Right cardiac atrium (tissue), 5 donors: ENCODE results near the gene BOK. TPM values are rescaled to one million over a fixed set of nuclear protein-coding genes. Genes with fewer than 3 reads are reported as not detected.

Source experiments
- ATAC-seq, 2 donors: fragments of 200-7000 bp; cut with Tn5 transposase; one replicate each; pipeline versions ENCODE4 v1.8.0 to v1.9.1; 2020; ENCODE audit warnings: moderate library complexity in 2 of 2, mild to moderate bottlenecking in 1 of 2
- DNase-seq, 3 donors: peaks; one replicate each; pipeline ENCODE4 v3.0.0-alpha.2; 2020
- H3K27ac ChIP-seq: one replicate; pipeline ENCODE4 v1.5.1; 2013; ENCODE audit warnings: mild to moderate bottlenecking, low read length, control low read depth, moderate library complexity
- H3K27me3 ChIP-seq: one replicate; pipeline ENCODE4 v1.6.1; 2013; ENCODE audit not compliant: control insufficient read depth, insufficient read depth
- H3K4me1 ChIP-seq: one replicate; pipeline ENCODE4 v1.6.1; 2013; ENCODE audit warnings: low read length; ENCODE audit not compliant: control insufficient read depth, insufficient read depth
- H3K4me3 ChIP-seq: one replicate; pipeline ENCODE4 v1.5.1; 2013; ENCODE audit warnings: low read length, control low read depth
- H3K9me3 ChIP-seq: one replicate; pipeline ENCODE4 v1.6.1; 2013; ENCODE audit warnings: low read length; ENCODE audit not compliant: control insufficient read depth
- WGBS: extraction: QIAGEN DNeasy Blood & Tissue Kit; methylation state at CpG from one replicate; pipeline ENCODE4 v1.1.7; 2013; 5-methylcytosine and 5-hydroxymethylcytosine counted together
- intact Hi-C, 4 donors: fragments of 100-400 bp; cut with DNase I; formaldehyde crosslinking; loops; one replicate each; pipeline versions ENCODE4 v1.11.0 to v1.14.0; 2022 to 2023
- polyA plus RNA-seq: library from polyadenylated mRNA; stranded (reverse); fragments of 200-250 nt; gene quantifications from one replicate; pipeline ENCODE4 v1.2.3, GENCODE V29; 2013
- total RNA-seq, 4 donors: library from RNA; stranded (reverse); fragmentation: NEBNext Ultra II Directional; extraction: Animal tissue kit (Norgen Biotek cat#: 25700); gene quantifications; one replicate each; pipeline ENCODE4 v1.2.1, GENCODE V29; 2021
- donor health status: healthy with polysubstance abuse.
- donor health status: DM: no; HTN: yes; CAD: no.
- donor health status: DM: no; HTN: no; CAD: no.
- donor health status: DM: no; HTN: yes; CAD: no; lungs with severe emphysema.
- donor health status: DM: yes; HTN: yes; CAD: no.

The BOK gene
- total and polyA plus RNA-seq, 5 donors: 2.8 to 15.0 (median 3.5) TPM

GRCh38 chr2:241539616-241540374, 18.8 kb upstream of the BOK start:
- ATAC-seq: no peak
- no peaks in the 10 kb centered on the region for H3K27me3 ChIP-seq
- WGBS: 97% methylated on average over 11 of the region's 11 CpGs
- H3K9me3 ChIP-seq: no peaks in the 10 kb centered on the region
- no peak overlapping the region for H3K27ac ChIP-seq
- no peak for DNase-seq
- H3K4me1 ChIP-seq: peaks cover 6% of the 10 kb centered on the region
- intact Hi-C loops: no loop called here
- no peak overlapping the region for H3K4me3 ChIP-seq

DNA sequence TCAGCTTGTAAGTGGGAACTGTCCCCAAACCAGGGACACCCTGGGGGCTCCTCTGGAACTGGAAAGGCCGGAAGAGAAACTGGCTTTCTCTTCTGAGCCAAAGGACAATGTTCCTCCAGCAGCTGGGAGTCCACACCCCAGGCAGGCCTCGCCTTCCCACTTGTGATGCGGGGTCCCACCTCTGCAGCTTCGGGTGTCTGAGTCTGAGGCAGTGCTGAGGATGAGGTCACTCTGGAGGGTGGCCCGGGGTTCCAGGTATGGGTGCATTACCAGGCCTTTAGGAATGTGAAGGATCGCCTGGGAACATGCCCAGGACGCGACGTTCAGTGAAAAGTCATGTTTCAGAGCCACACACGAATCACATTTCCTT, 18.2 kb upstream of the BOK start:
- peak in 1 of 2 donors; percentile 4 for ATAC-seq
- H3K27ac ChIP-seq: no peak overlapping the region

GRCh38 chr2:241540771-241541561, 17.6 kb upstream of the BOK start:
- WGBS: 5% methylated on average over 68 of the region's 68 CpGs
- Histone ChIP-seq H3K27ac (no peak overlapping the region), H3K4me3 (peak overlapping the region; percentile 11), H3K4me1 (peaks cover 6% of the 10 kb centered on the region), H3K27me3 (no peaks in the 10 kb centered on the region), H3K9me3 (no peaks in the 10 kb centered on the region)
- ATAC-seq: peak; percentile 74 to 76
- DNase-seq: peak; percentile 59 to 85 (median 79)
- intact Hi-C loops: no loop called here

More for the DNA sequence above, 18.2 kb upstream of the BOK start:
- whole genome bisulfite sequencing: 46% methylated on average over 10 of the region's 10 CpGs
- DNase-seq: peak in 1 of 3 donors; percentile 58
- H3K27me3 ChIP-seq: no peaks in the 10 kb centered on the region
- H3K4me3 ChIP-seq: no peak overlapping the region
- peaks cover 6% of the 10 kb centered on the region for H3K4me1 ChIP-seq
- intact Hi-C loops: no loop called here
- no peaks in the 10 kb centered on the region for H3K9me3 ChIP-seq

- no peak overlapping the region for H3K4me3 ChIP-seq
Observed at GRCh38 chr2:241541564-241542277, 16.8 kb upstream of the BOK start.

DNA sequence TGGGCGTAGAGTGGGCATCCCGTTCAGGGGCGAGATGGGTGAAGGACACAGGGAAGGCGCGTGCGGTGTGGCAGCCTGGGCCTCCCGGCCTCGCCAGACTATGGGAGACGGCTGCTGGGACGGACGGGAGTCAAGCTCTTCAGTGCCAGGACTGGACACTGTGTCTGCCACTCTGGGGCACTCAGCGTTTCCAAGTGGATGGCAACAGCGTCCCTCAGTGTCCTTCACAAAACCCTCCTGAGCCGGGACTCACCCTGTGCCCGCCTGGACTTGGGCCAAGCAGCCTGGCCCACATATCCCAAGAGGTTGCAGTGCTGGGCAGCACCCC, 16.3 kb upstream of the BOK start:
- Histone ChIP-seq H3K4me1 (peaks cover 8% of the 10 kb centered on the region), H3K27ac (no peak overlapping the region), H3K4me3 (no peak overlapping the region), H3K27me3 (no peaks in the 10 kb centered on the region), H3K9me3 (no peaks in the 10 kb centered on the region)
- 68% methylated on average over 15 of the region's 15 CpGs for WGBS
- peak in 2 of 3 donors; percentile 54 to 68 for DNase-seq
- intact Hi-C loops: no loop called here
- ATAC-seq: peak; percentile 17 to 20

More at GRCh38 chr2:241541564-241542277, 16.8 kb upstream of the BOK start:
- Histone ChIP-seq H3K9me3 (no peaks in the 10 kb centered on the region), H3K4me1 (peaks cover 6% of the 10 kb centered on the region), H3K27me3 (no peaks in the 10 kb centered on the region), H3K27ac (no peak overlapping the region)
- 14% methylated on average over 62 of the region's 62 CpGs for WGBS
- ATAC-seq (peak; percentile 22 to 39), DNase-seq (no peak)
- intact Hi-C loops: no loop called here

DNA sequence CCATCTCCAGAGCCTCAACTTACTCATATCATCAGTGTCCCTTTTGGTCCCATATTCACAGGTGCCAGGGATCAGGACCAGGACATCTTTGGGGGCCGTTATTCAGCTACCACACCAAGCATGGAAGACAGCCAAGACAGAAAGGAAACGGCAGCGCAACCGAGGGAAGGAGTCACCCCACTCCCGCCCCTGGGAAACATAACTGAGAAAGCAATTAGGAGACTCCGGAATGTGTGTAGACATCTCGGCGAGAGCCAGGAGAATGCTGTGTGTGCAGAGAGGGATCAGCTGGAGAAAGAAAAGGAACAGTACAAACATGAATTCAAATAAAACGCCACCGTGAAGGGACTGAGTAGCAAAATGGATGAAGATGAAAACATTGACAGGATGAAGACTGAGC, 13.4 kb upstream of the BOK start:
- Histone ChIP-seq H3K4me1 (peaks cover 8% of the 10 kb centered on the region), H3K4me3 (no peak overlapping the region), H3K27me3 (no peaks in the 10 kb centered on the region), H3K27ac (no peak overlapping the region), H3K9me3 (no peaks in the 10 kb centered on the region)
- intact Hi-C loops: no loop called here
- ATAC-seq: no peak
- DNase-seq: peak in 1 of 3 donors; percentile 15
- 41% methylated on average over 10 of the region's 10 CpGs for WGBS

GRCh38 chr2:241545523-241546473, 12.7 kb upstream of the BOK start:
- ATAC-seq: no peak
- WGBS: 67% methylated on average over 12 of the region's 12 CpGs
- peak in 1 of 3 donors; percentile 14 for DNase-seq
- no peaks in the 10 kb centered on the region for H3K9me3 ChIP-seq
- no peak overlapping the region for H3K4me3 ChIP-seq
- H3K4me1 ChIP-seq: peaks cover 8% of the 10 kb centered on the region
- H3K27me3 ChIP-seq: no peaks in the 10 kb centered on the region
- intact Hi-C loops: no loop called here
- H3K27ac ChIP-seq: no peak overlapping the region

DNA sequence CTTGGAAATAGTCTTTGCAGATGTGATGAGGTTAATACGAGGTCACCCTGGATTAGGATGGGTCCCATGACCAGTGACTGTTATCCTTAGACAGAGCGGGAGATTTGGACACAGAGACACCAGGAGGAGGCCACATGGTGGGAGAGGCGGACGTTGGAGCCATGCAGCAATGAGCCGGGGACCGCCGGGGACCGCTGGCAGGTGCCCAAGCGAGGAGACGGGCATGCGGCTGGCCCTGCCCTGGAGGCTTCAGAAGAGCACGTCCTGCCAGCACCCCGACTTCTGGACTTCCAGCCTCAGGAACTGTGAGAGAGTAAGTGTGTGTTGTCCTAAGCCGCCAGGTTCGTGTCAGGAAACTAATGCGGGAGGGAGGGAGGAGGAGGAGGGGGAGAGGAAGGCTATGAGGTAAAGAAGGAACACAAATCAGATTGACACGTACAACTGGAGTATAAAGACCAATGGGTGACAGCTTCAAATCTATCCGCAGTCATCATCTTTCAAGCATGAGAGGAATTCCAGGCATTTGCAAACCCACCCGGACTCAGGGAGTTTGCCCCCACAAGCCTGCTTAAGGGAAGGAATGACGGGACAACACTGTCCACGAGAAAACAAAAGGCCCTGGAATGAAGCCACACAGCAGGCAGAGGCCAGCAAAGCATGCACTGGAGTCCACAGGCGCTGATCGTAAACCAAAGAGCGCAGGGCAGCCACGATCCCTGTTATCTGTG, 11.6 kb upstream of the BOK start:
- Histone ChIP-seq H3K4me1 (peaks cover 3% of the 10 kb centered on the region), H3K27me3 (no peaks in the 10 kb centered on the region), H3K27ac (no peak overlapping the region), H3K4me3 (no peak overlapping the region), H3K9me3 (no peaks in the 10 kb centered on the region)
- intact Hi-C loops: no loop called here
- ATAC-seq (peak; percentile 19 to 28), DNase-seq (peak in 2 of 3 donors; percentile 50 to 55)
- WGBS: 13% methylated on average over 25 of the region's 25 CpGs

- ATAC-seq: no peak
- intact Hi-C loops: no loop called here
- WGBS: 90% methylated on average over 16 of the region's 16 CpGs
Observed at GRCh38 chr2:241547781-241548450, 10.6 kb upstream of the BOK start.

More at GRCh38 chr2:241547781-241548450, 10.6 kb upstream of the BOK start:
- Histone ChIP-seq H3K4me1 (peaks cover 3% of the 10 kb centered on the region), H3K4me3 (no peak overlapping the region), H3K9me3 (no peaks in the 10 kb centered on the region), H3K27me3 (no peaks in the 10 kb centered on the region), H3K27ac (no peak overlapping the region)
- DNase-seq: peak in 2 of 3 donors; percentile 37 to 43
